ENCODE measurements around the gene KRT37.

The KRT37 gene

GRCh38 chr17:41416479-41416878, 7.9 kb downstream of the KRT37 start:
- peaks cover 9% of the 10 kb centered on the region for H3K27me3 ChIP-seq (ENCODE audit: insufficient read depth, low read length, poor library complexity)
- no peak overlapping the region for H2AFZ ChIP-seq (ENCODE audit: low read depth, low read length)
- H3K4me3 ChIP-seq (ENCODE audit: low read depth in 1 of 2, low read length in 2 of 2): no peak overlapping the region
- H3K4me1 ChIP-seq (ENCODE audit: insufficient read depth, low read length): no peaks in the 10 kb centered on the region
- TF ChIP-seq CTCF (IDR thresholded peaks at IDR 0.05; ENCODE audit: borderline replicate concordance, extremely low read depth, low read length, poor library complexity, severe bottlenecking): no peak
- no peak for TF ChIP-seq EZH2 (IDR thresholded peaks at IDR 0.05; ENCODE audit: borderline replicate concordance, low read depth, low read length, severe bottlenecking)
- no peak overlapping the region for H3K27ac ChIP-seq (ENCODE audit: low read length)
- no peak overlapping the region for H3K4me2 ChIP-seq (ENCODE audit: insufficient read depth, low read length)
- H3K36me3 ChIP-seq (ENCODE audit: insufficient read depth, low read length): no peaks in the 10 kb centered on the region
- ATAC-seq (ENCODE audit: insufficient read depth, low read depth) (no peak), DNase-seq (no peak)
- H3K9ac ChIP-seq (ENCODE audit: low read depth, low read length): no peak overlapping the region
- H3K9me3 ChIP-seq (ENCODE audit: insufficient read depth, low read length, severe bottlenecking): no peaks in the 10 kb centered on the region
- no peaks in the 10 kb centered on the region for H3K79me2 ChIP-seq (ENCODE audit: insufficient read depth, low read length)
- no peaks in the 10 kb centered on the region for H4K20me1 ChIP-seq (ENCODE audit: insufficient read depth, low read length)

GRCh38 chr17:41415833-41416335, 8.5 kb downstream of the KRT37 start:
- Histone ChIP-seq H3K36me3 (ENCODE audit: insufficient read depth, low read length) (no peaks in the 10 kb centered on the region), H4K20me1 (ENCODE audit: insufficient read depth, low read length) (no peaks in the 10 kb centered on the region), H3K4me3 (ENCODE audit: low read depth in 1 of 2, low read length in 2 of 2) (no peak overlapping the region), H2AFZ (ENCODE audit: low read depth, low read length) (no peak overlapping the region), H3K27me3 (ENCODE audit: insufficient read depth, low read length, poor library complexity) (peaks cover 5% of the 10 kb centered on the region), H3K79me2 (ENCODE audit: insufficient read depth, low read length) (no peaks in the 10 kb centered on the region), H3K27ac (ENCODE audit: low read length) (no peak overlapping the region), H3K9ac (ENCODE audit: low read depth, low read length) (no peak overlapping the region), H3K4me2 (ENCODE audit: insufficient read depth, low read length) (no peak overlapping the region), H3K4me1 (ENCODE audit: insufficient read depth, low read length) (no peaks in the 10 kb centered on the region), H3K9me3 (ENCODE audit: insufficient read depth, low read length, severe bottlenecking) (no peaks in the 10 kb centered on the region)
- no peak for ATAC-seq (ENCODE audit: insufficient read depth, low read depth)
- DNase-seq: no peak
- TF ChIP-seq EZH2 (IDR thresholded peaks at IDR 0.05; ENCODE audit: borderline replicate concordance, low read depth, low read length, severe bottlenecking): no peak
- TF ChIP-seq CTCF (IDR thresholded peaks at IDR 0.05; ENCODE audit: borderline replicate concordance, extremely low read depth, low read length, poor library complexity, severe bottlenecking): no peak

- no peak for DNase-seq
- H3K4me2 ChIP-seq (ENCODE audit: insufficient read depth, low read length): no peak overlapping the region
These were observed 9.0 kb downstream of the KRT37 start for GRCh38 chr17:41415411-41415810.

More at GRCh38 chr17:41415411-41415810, 9.0 kb downstream of the KRT37 start:
- Histone ChIP-seq H3K9ac (ENCODE audit: low read depth, low read length) (no peak overlapping the region), H3K27ac (ENCODE audit: low read length) (no peak overlapping the region), H3K9me3 (ENCODE audit: insufficient read depth, low read length, severe bottlenecking) (no peaks in the 10 kb centered on the region), H3K36me3 (ENCODE audit: insufficient read depth, low read length) (no peaks in the 10 kb centered on the region), H2AFZ (ENCODE audit: low read depth, low read length) (no peak overlapping the region), H3K27me3 (ENCODE audit: insufficient read depth, low read length, poor library complexity) (peaks cover 5% of the 10 kb centered on the region), H3K79me2 (ENCODE audit: insufficient read depth, low read length) (no peaks in the 10 kb centered on the region), H3K4me3 (ENCODE audit: low read depth in 1 of 2, low read length in 2 of 2) (no peak overlapping the region), H3K4me1 (ENCODE audit: insufficient read depth, low read length) (no peaks in the 10 kb centered on the region), H4K20me1 (ENCODE audit: insufficient read depth, low read length) (no peaks in the 10 kb centered on the region)
- TF ChIP-seq EZH2 (IDR thresholded peaks at IDR 0.05; ENCODE audit: borderline replicate concordance, low read depth, low read length, severe bottlenecking): no peak
- no peak for TF ChIP-seq CTCF (IDR thresholded peaks at IDR 0.05; ENCODE audit: borderline replicate concordance, extremely low read depth, low read length, poor library complexity, severe bottlenecking)
- ATAC-seq (ENCODE audit: insufficient read depth, low read depth): no peak
